HepG2 (cell line): ENCODE measurements around the gene FCER1G. TPM values are rescaled to one million over a fixed set of nuclear protein-coding genes. Genes with fewer than 3 reads are reported as not detected.
A peak's percentile ranks its signal among the peaks of the same experiment; 100 is the strongest.

Experiments
- AGO2 ChIP-seq: fragments of 200-400 bp; formaldehyde crosslinking; optimal IDR thresholded peaks from 2 replicates; pipeline ENCODE3; 2017; ENCODE audit warnings: mild to moderate bottlenecking, low read depth, low read length, moderate library complexity
- ARNTL ChIP-seq: sonication (generic); formaldehyde crosslinking; IDR thresholded peaks from 2 replicates; pipeline ENCODE4 v1.4.0; 2020; ENCODE audit warnings: mild to moderate bottlenecking, missing genetic modification reagents
- E2F1 ChIP-seq: sonication (generic); formaldehyde crosslinking; IDR thresholded peaks from 2 replicates; pipeline ENCODE4 v1.5.0; 2020; ENCODE audit warnings: missing genetic modification reagents
- ELK4 ChIP-seq: sonication (generic); formaldehyde crosslinking; IDR thresholded peaks from 2 replicates; pipeline ENCODE4 v1.9.0; 2021; ENCODE audit warnings: missing genetic modification reagents, borderline replicate concordance
- HHEX ChIP-seq: IDR thresholded peaks from 2 replicates; pipeline ENCODE4 v1.6.1; 2016; ENCODE audit warnings: control low read depth
- HOXA7 ChIP-seq: sonication (generic); formaldehyde crosslinking; IDR thresholded peaks from 2 replicates; pipeline ENCODE4 v1.8.1; 2022; ENCODE audit warnings: mild to moderate bottlenecking, missing genetic modification reagents, moderate library complexity
- KLF16 ChIP-seq, 2 experiments: sonication (generic) in 1 of 2; formaldehyde crosslinking in 1 of 2; IDR thresholded peaks; 2 replicates each; pipeline versions ENCODE4 v1.6.1 to v1.8.0; 2016 to 2023; ENCODE audit warnings: missing genetic modification reagents in 2 of 2, missing compliant biosample characterization in 1 of 2
- NAIF1 ChIP-seq: sonication (generic); formaldehyde crosslinking; IDR thresholded peaks from 2 replicates; pipeline ENCODE4 v1.5.0; 2020; ENCODE audit warnings: mild to moderate bottlenecking, missing genetic modification reagents, borderline replicate concordance
- PBX3 ChIP-seq: sonication (generic); formaldehyde crosslinking; IDR thresholded peaks from 2 replicates; pipeline ENCODE4 v1.8.1; 2023; ENCODE audit warnings: missing genetic modification reagents, inconsistent platforms, borderline replicate concordance
- RAD21 ChIP-seq: fragments of 450-650 bp; formaldehyde crosslinking; IDR thresholded peaks from 2 replicates; pipeline ENCODE4 v1.5.0; 2020; ENCODE audit warnings: mild to moderate bottlenecking
- RBM22 ChIP-seq: fragments of 200-400 bp; formaldehyde crosslinking; optimal IDR thresholded peaks from 2 replicates; pipeline ENCODE3; 2017; ENCODE audit warnings: mild to moderate bottlenecking, low read length, moderate library complexity
- SIN3A ChIP-seq: IDR thresholded peaks from 2 replicates; pipeline ENCODE4 v1.6.1; 2011; ENCODE audit warnings: low read depth, mild to moderate bottlenecking, control low read depth, low read length, borderline replicate concordance
- SMARCE1 ChIP-seq: fragments of 450-650 bp; IDR thresholded peaks from 2 replicates; pipeline ENCODE4 v1.6.1; 2017; ENCODE audit warnings: borderline replicate concordance
- THAP11 ChIP-seq: IDR thresholded peaks from 2 replicates; pipeline ENCODE4 v1.6.1; 2016; ENCODE audit warnings: missing biosample characterization, missing genetic modification reagents
- ZFP62 ChIP-seq: sonication (generic); formaldehyde crosslinking; IDR thresholded peaks from 2 replicates; pipeline ENCODE4 v1.4.0; 2020; ENCODE audit warnings: missing genetic modification reagents
- ZHX1 ChIP-seq: sonication (generic); formaldehyde crosslinking; IDR thresholded peaks from 2 replicates; pipeline ENCODE4 v1.8.1; 2022; ENCODE audit warnings: low read depth, mild to moderate bottlenecking, missing genetic modification reagents
- ZMAT3 ChIP-seq: sonication (generic); formaldehyde crosslinking; conservative IDR thresholded peaks from 2 replicates; pipeline ENCODE4 v1.7.0; 2021; ENCODE audit warnings: missing genetic modification reagents
- ZNF232 ChIP-seq: sonication (generic); formaldehyde crosslinking; IDR thresholded peaks from 2 replicates; pipeline ENCODE4 v1.4.0; 2020; ENCODE audit warnings: missing genetic modification reagents, borderline replicate concordance
- ZNF282 ChIP-seq: fragments of 450-650 bp; IDR thresholded peaks from 2 replicates; pipeline ENCODE4 v1.6.1; 2018; ENCODE audit not compliant: partially characterized antibody
- ZNF430 ChIP-seq: sonication (generic); formaldehyde crosslinking; IDR thresholded peaks from 2 replicates; pipeline ENCODE4 v1.9.0; 2021; ENCODE audit warnings: mild to moderate bottlenecking, missing genetic modification reagents
- ZNF619 ChIP-seq: sonication (generic); formaldehyde crosslinking; IDR thresholded peaks from 2 replicates; pipeline ENCODE4 v1.4.0; 2020; ENCODE audit warnings: mild to moderate bottlenecking, missing genetic modification reagents
- ZNF652 ChIP-seq: IDR thresholded peaks from 2 replicates; pipeline ENCODE4 v1.6.1; 2016; ENCODE audit warnings: low read depth, borderline replicate concordance
- polyA plus RNA-seq, 8 experiments: library from polyadenylated mRNA; depleted of rRNA in 3 of 8; stranded (reverse) in 7 of 8; unstranded in 1 of 8; fragments of >200 nt; fragmentation: Illumina TruSeq in 4 of 8; extraction: Trizol in 4 of 8; gene quantifications; 2 replicates each; pipeline versions ENCODE4 v1.2.1 to v1.2.3, GENCODE V29; 2011 to 2016; ENCODE audit warnings: low read depth in 4 of 8, missing spikeins in 1 of 8, mixed read lengths in 1 of 8; ENCODE audit not compliant: insufficient read depth in 1 of 8
- total RNA-seq, 5 experiments: library from RNA; depleted of rRNA; stranded (reverse); fragments of >200 nt; fragmentation: Illumina TruSeq; extraction: Trizol; gene quantifications; 2 replicates each; pipeline ENCODE4 v1.2.3, GENCODE V29; 2016; ENCODE audit warnings: low read depth in 1 of 5

FCER1G gene
- total and polyA plus RNA-seq, 2 of the 13 experiments (the other 11 are each of a cell fraction or from before 2014, with no cell fraction given), result 1.3 to 6.4 TPM

GRCh38 chr1:161220002-161220401 lies 4.9 kb downstream of the FCER1G start (continued):
- TF ChIP-seq ZFP62 (CRISPR knock-in tag) (no peak), HOXA7 (CRISPR knock-in tag) (no peak), ZHX1 (CRISPR knock-in tag) (no peak), NAIF1 (0 out of 2 replicates have a peak, but pooled peaks have one; percentile 16), ZNF282 (no peak), KLF16 (CRISPR knock-in tag; IDR thresholded peaks at IDR 0.05) (no peak), ZNF232 (CRISPR knock-in tag) (no peak), ZNF430 (CRISPR knock-in tag) (no peak), HHEX (CRISPR knock-in tag) (no peak), ZMAT3 (CRISPR knock-in tag) (0 out of 2 replicates have a peak, but pooled peaks have one; percentile 24), E2F1 (CRISPR knock-in tag) (no peak), ELK4 (CRISPR knock-in tag) (no peak), ARNTL (CRISPR knock-in tag) (no peak), SIN3A (0 out of 2 replicates have a peak, but pooled peaks have one; percentile 40), RBM22 (peak; percentile 90), ZNF652 (CRISPR knock-in tag) (peak; percentile 69; the same call in 1 of the 2 replicates), ZNF619 (CRISPR knock-in tag) (no peak), AGO2 (peak; percentile 51), PBX3 (CRISPR knock-in tag) (no peak), THAP11 (CRISPR knock-in tag) (no peak), SMARCE1 (no peak), RAD21 (no peak)
